Effector memory CD4-positive, alpha-beta T cell (primary cell): ENCODE measurements around the gene CD7.
A peak's percentile ranks its signal among the peaks of the same experiment; 100 is the strongest.

Experiments
- DNase-seq, 3 donors: peaks; one replicate each; pipeline ENCODE4 v3.0.0-alpha.2; 2020
- H3K27ac ChIP-seq: 2 replicates; pipeline ENCODE4 v1.7.0; 2013; ENCODE audit warnings: mild to moderate bottlenecking, low read length, moderate library complexity; ENCODE audit not compliant: insufficient read depth, poor library complexity, severe bottlenecking
- H3K27me3 ChIP-seq: replicated peaks from 2 replicates; pipeline ENCODE4 v1.7.0; 2013; ENCODE audit warnings: mild to moderate bottlenecking, low read length; ENCODE audit not compliant: insufficient read depth, control insufficient read depth, poor library complexity, severe bottlenecking
- H3K36me3 ChIP-seq: 2 replicates; pipeline ENCODE4 v1.7.0; 2013; ENCODE audit warnings: mild to moderate bottlenecking, low read length, moderate library complexity; ENCODE audit not compliant: control insufficient read depth, insufficient read depth
- H3K4me1 ChIP-seq: 2 replicates; pipeline ENCODE4 v1.7.0; 2013; ENCODE audit warnings: low read length, mild to moderate bottlenecking; ENCODE audit not compliant: control insufficient read depth, insufficient read depth, poor library complexity, severe bottlenecking
- H3K4me3 ChIP-seq: 2 replicates; pipeline ENCODE4 v1.7.0; 2013; ENCODE audit warnings: low read length, low read depth, mild to moderate bottlenecking; ENCODE audit not compliant: insufficient read depth, poor library complexity, severe bottlenecking
- H3K9me3 ChIP-seq: 2 replicates; pipeline ENCODE4 v1.7.0; 2013; ENCODE audit warnings: mild to moderate bottlenecking, low read length, moderate library complexity; ENCODE audit not compliant: control insufficient read depth

Gene CD7

GRCh38 chr17:82297714-82298537 lies 19.5 kb downstream of the CD7 start:
- Histone ChIP-seq H3K9me3 (no peaks in the 10 kb centered on the region), H3K27ac (peak overlapping the region; percentile 99), H3K4me3 (peak overlapping the region; percentile 54), H3K27me3 (no peaks in the 10 kb centered on the region), H3K36me3 (no peaks in the 10 kb centered on the region), H3K4me1 (peaks cover 63% of the 10 kb centered on the region)
- peak; percentile 93 to 94 (median 94) for DNase-seq

- Histone ChIP-seq H3K36me3 (no peaks in the 10 kb centered on the region), H3K4me3 (peak overlapping the region; percentile 54), H3K9me3 (no peaks in the 10 kb centered on the region), H3K27ac (peak overlapping the region; percentile 99), H3K27me3 (no peaks in the 10 kb centered on the region), H3K4me1 (peaks cover 59% of the 10 kb centered on the region)
- peak; percentile 82 to 90 (median 86) for DNase-seq
Measured at GRCh38 chr17:82297280-82297713, 20.1 kb downstream of the CD7 start.

GRCh38 chr17:82296511-82297279 lies 20.7 kb downstream of the CD7 start:
- H3K4me1 ChIP-seq: peaks cover 59% of the 10 kb centered on the region
- peak overlapping the region; percentile 99 for H3K27ac ChIP-seq
- H3K27me3 ChIP-seq: no peaks in the 10 kb centered on the region
- no peaks in the 10 kb centered on the region for H3K9me3 ChIP-seq
- peak overlapping the region; percentile 54 for H3K4me3 ChIP-seq
- no peaks in the 10 kb centered on the region for H3K36me3 ChIP-seq
- DNase-seq: no peak

- Histone ChIP-seq H3K4me1 (peaks cover 47% of the 10 kb centered on the region), H3K27me3 (no peaks in the 10 kb centered on the region), H3K27ac (no peak overlapping the region), H3K9me3 (no peaks in the 10 kb centered on the region), H3K36me3 (no peaks in the 10 kb centered on the region), H3K4me3 (no peak overlapping the region)
- no peak for DNase-seq
Measured at GRCh38 chr17:82295472-82295814, 22.0 kb downstream of the CD7 start.

- Histone ChIP-seq H3K4me1 (peaks cover 35% of the 10 kb centered on the region), H3K27ac (peak overlapping the region; percentile 38), H3K4me3 (no peak overlapping the region), H3K27me3 (no peaks in the 10 kb centered on the region), H3K9me3 (no peaks in the 10 kb centered on the region), H3K36me3 (no peaks in the 10 kb centered on the region)
- DNase-seq: no peak
Measured at GRCh38 chr17:82294064-82294773, 23.2 kb downstream of the CD7 start.

- Histone ChIP-seq H3K27me3 (no peaks in the 10 kb centered on the region), H3K4me3 (peak overlapping the region; percentile 77), H3K36me3 (no peaks in the 10 kb centered on the region), H3K9me3 (no peaks in the 10 kb centered on the region), H3K4me1 (peaks cover 20% of the 10 kb centered on the region), H3K27ac (peak overlapping the region; percentile 93)
- DNase-seq: peak; percentile 85 to 90 (median 86)
Measured at GRCh38 chr17:82292251-82293154, 24.9 kb downstream of the CD7 start.

- H3K27me3 ChIP-seq: no peaks in the 10 kb centered on the region
- no peaks in the 10 kb centered on the region for H3K36me3 ChIP-seq
- H3K4me3 ChIP-seq: peak overlapping the region; percentile 77
- peaks cover 14% of the 10 kb centered on the region for H3K4me1 ChIP-seq
- no peaks in the 10 kb centered on the region for H3K9me3 ChIP-seq
- peak overlapping the region; percentile 93 for H3K27ac ChIP-seq
- DNase-seq: no peak
Measured at GRCh38 chr17:82291582-82292250, 25.7 kb downstream of the CD7 start.

- no peak overlapping the region for H3K4me3 ChIP-seq
- H3K27me3 ChIP-seq: no peaks in the 10 kb centered on the region
- peaks cover 9% of the 10 kb centered on the region for H3K4me1 ChIP-seq
- H3K27ac ChIP-seq: no peak overlapping the region
- no peak for DNase-seq
- H3K9me3 ChIP-seq: no peaks in the 10 kb centered on the region
- no peaks in the 10 kb centered on the region for H3K36me3 ChIP-seq
Measured at GRCh38 chr17:82287868-82288801, 29.3 kb downstream of the CD7 start.
